Effector memory CD8-positive, alpha-beta T cell (primary cell): ENCODE measurements around the gene SND1.
"Not testable (repeated sequence)": the region's sequence is repeated elsewhere in the genome, so short reads cannot be mapped to it uniquely, and the experiment has no call there.

Source experiments
- ATAC-seq: fragments of 150-1000 bp; cut with Tn5 transposase; replicated peaks from 2 replicates; pipeline ENCODE4 v1.10.0; 2021; ENCODE audit warnings: mild to moderate bottlenecking, moderate library complexity
- DNase-seq, 3 experiments: peaks; one replicate each; pipeline ENCODE4 v3.0.0; 2021
- H3K27ac Mint-ChIP-seq, 2 donors: one replicate each; pipeline ENCODE4 v1.8.0; 2022; ENCODE audit warnings: mild to moderate bottlenecking in 2 of 2, mixed read lengths in 2 of 2, moderate library complexity in 2 of 2
- H3K27me3 Mint-ChIP-seq, 2 donors: one replicate each; pipeline ENCODE4 v1.8.0; 2022; ENCODE audit warnings: mixed read lengths in 2 of 2
- H3K36me3 Mint-ChIP-seq: one replicate; pipeline ENCODE4 v1.8.0; 2022; ENCODE audit warnings: mild to moderate bottlenecking, moderate library complexity, mixed read lengths; ENCODE audit not compliant: insufficient read depth
- H3K4me1 Mint-ChIP-seq, 2 donors: one replicate each; pipeline ENCODE4 v1.8.0; 2022; ENCODE audit warnings: low read depth in 2 of 2, mixed read lengths in 2 of 2
- H3K4me3 Mint-ChIP-seq, 2 donors: one replicate each; pipeline ENCODE4 v1.8.0; 2022; ENCODE audit warnings: mild to moderate bottlenecking in 2 of 2, mixed read lengths in 2 of 2, moderate library complexity in 2 of 2
- H3K9me3 Mint-ChIP-seq, 2 donors: one replicate each; pipeline ENCODE4 v1.8.0; 2022; ENCODE audit warnings: mixed read lengths in 2 of 2

Gene SND1

DNA sequence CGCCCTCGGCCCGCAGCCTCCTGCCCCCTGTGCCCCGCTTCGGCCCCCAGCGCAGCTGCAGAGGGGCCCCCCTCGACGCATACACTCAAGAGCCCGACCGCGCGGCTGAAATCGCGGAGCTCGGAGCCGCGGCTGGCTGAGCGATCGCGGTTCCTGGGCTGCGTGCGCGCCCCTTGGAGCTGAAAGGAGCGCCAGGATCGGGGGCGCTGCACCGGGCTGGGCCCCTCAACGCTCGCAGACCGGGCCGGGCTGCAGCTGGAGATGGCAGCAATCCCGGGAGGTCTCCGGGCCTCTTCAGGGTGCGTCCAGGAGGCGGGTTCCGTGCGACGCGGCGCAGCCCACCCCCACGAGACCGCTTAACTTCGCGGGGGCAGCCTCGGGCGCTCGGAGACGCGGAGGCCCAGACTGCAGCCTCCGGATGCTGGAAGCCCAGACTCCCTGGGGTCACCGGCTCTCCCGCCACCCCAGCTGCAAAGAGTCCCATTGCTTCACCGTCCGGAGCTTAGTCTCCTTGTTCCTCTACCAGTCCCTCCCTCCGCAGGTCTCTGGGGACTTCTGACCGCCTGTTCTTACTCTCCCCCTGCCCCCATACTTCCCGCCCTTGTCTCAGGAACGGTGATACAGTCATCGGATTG lies 452.2 kb downstream of the SND1 start:
- Mint-ChIP-seq H3K9me3 (no peaks in the 10 kb centered on the region), H3K4me1 (peaks cover 46 to 52% of the 10 kb centered on the region in 2 donors), H3K27me3 (no peaks in the 10 kb centered on the region), H3K27ac (peak overlapping the region; percentile 82 to 84), H3K4me3 (peak overlapping the region; percentile 89 to 91), H3K36me3 (peaks cover 19% of the 10 kb centered on the region)
- ATAC-seq (peak; percentile 45), DNase-seq (peak in 1 of 3 experiments; percentile 16)

DNA sequence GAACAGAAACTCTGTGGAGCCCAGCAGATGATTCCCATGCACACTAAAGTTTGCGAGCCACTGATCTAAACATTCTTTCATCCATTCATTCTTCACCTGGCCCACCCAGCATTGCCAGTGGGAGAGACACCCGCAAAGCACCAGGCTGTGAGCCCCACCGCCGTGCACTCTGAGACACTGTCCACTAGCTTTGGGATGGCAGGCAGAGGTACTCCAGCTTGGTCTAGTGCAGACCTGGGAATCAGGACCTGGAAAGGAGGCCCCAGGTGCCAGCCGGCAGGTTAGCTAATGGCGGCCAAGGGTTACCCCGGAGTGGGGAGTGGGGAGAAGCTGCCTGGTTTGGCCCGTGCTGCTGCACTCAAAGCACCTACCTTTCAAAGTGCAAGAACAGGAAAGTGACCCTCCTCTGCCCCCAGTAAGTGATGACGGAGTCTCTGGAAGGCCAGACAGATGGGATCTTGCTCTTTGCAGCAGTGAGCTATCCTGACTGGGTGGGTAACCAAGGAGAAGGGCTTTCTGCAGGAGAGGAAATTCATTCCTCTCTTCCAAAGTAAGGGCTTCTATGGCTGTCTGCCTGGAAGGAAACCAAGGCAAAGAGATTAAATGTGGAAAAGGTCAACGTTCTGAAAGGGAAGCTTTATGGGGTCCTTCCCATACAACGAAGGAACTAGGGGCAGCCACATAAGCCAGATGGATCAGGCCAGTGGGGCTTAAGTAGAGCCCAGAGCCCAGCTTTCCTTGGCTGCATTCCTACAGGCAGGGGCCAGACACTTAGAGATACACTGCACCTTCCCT lies 453.4 kb downstream of the SND1 start:
- H3K9me3 Mint-ChIP-seq = no peaks in the 10 kb centered on the region
- ATAC-seq (no peak), DNase-seq (no peak)
- peaks cover 19% of the 10 kb centered on the region for H3K36me3 Mint-ChIP-seq
- H3K27me3 Mint-ChIP-seq = no peaks in the 10 kb centered on the region
- H3K4me1 Mint-ChIP-seq = peaks cover 47 to 59% of the 10 kb centered on the region in 2 donors
- peak overlapping the region; percentile 38 to 89 for H3K4me3 Mint-ChIP-seq
- peak overlapping the region; percentile 82 for H3K27ac Mint-ChIP-seq

DNA sequence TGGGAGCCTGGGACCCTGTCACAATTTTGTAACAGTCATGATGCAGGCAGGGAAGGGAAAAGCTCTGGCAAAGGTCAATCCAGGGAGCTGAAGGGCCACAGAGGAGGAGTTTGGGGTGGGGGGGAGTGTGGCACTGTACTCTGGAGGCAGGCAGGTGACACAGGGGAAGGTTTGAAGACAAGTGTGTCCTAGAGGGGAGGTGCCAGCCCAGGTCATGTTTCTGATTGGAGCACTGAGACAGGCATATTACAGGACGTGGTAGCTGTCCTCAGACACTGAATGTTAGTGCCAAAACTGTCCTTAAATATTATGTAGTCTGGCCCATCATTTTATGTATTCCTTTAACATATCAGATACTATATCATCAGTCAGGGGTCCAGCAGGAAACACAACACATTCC lies 454.8 kb downstream of the SND1 start:
- Mint-ChIP-seq H3K9me3 (no peaks in the 10 kb centered on the region), H3K27me3 (no peaks in the 10 kb centered on the region), H3K4me3 (peak overlapping the region in 1 of 2 donors; percentile 32), H3K36me3 (peaks cover 25% of the 10 kb centered on the region), H3K4me1 (peaks cover 45 to 64% of the 10 kb centered on the region in 2 donors), H3K27ac (peak overlapping the region in 1 of 2 donors; percentile 55)
- DNase-seq (no peak), ATAC-seq (no peak)

DNA sequence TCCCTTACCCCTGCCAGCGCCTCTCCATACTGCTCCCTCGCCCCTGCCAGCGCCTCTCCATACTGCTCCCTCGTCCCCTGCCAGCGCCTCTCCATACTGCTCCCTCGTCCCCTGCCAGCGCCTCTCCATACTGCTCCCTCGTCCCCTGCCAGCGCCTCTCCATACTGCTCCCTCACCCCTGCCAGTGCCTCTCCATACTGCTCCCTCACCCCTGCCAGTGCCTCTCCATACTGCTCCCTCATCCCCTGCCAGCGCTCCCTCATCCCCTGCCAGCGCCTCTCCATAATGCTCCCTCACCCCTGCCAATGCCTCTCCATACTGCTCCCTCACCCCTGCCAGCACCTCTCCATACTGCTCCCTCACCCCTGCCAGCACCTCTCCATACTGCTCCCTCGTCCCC lies 455.5 kb downstream of the SND1 start:
- Mint-ChIP-seq H3K36me3 (peaks cover 30% of the 10 kb centered on the region), H3K4me3 (peak overlapping the region in 1 of 2 donors; percentile 32), H3K4me1 (peaks cover 48 to 68% of the 10 kb centered on the region in 2 donors)
- H3K9me3 Mint-ChIP-seq, DNase-seq, ATAC-seq, H3K27ac Mint-ChIP-seq, H3K27me3 Mint-ChIP-seq: not testable (repeated sequence)

DNA sequence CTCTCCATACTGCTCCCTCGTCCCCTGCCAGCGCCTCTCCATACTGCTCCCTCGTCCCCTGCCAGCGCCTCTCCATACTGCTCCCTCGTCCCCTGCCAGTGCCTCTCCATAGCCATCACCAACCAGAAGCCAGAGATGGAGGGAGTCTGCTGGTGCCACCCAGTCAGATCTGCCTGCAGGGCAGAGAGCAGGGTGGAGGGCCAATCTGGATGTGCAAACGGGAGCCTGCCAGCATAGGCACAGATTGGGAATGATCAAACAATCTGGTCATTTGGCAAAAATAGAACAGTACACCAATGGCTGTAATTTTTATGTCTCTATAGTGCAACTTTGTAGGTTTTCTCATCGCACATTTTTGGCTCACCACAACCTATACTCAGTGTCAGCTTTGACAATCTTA lies 456.1 kb downstream of the SND1 start:
- Mint-ChIP-seq H3K4me3 (peak overlapping the region; percentile 45 to 69), H3K27me3 (no peaks in the 10 kb centered on the region), H3K27ac (peak overlapping the region in 1 of 2 donors; percentile 87), H3K4me1 (peaks cover 53 to 68% of the 10 kb centered on the region in 2 donors), H3K36me3 (peaks cover 31% of the 10 kb centered on the region), H3K9me3 (no peaks in the 10 kb centered on the region)
- ATAC-seq = peak; percentile 1
- no peak for DNase-seq

DNA sequence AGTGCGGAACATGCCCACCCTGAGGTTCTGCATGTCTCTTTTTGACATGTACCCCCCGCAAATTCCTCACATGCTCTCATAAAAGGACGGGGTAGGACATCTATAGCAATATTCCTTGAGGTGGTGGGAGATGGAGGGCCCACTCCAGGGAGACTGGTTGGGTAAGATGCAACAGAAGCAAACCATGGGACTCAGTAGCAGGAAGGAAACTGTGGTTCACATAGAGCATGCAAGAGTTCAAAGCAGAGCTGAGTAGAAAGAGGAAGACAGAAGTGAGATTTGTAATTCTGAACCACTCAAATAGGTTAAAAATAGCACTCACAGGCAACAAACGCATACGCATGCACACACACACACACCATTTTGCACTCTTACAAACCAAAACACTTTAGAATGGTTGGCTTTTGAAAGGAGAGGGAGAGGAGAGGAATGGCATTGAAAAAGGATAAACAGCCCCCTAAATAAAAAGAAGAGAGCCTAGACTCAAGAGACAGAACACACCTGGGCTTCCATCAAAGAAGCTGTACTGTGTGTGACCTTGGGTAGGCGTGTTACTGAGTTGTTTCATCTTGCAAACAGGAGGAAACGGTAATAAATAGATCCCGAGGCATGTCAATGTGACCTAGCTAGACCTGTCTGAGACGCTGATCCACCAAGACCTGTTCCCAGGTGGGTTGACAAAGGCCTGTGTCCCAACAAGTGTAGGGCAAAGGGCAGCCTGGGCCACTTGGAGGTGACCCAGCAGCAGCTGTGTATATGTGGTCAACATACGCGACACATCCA lies 456.8 kb downstream of the SND1 start:
- Mint-ChIP-seq H3K4me1 (peaks cover 48 to 63% of the 10 kb centered on the region in 2 donors), H3K9me3 (no peaks in the 10 kb centered on the region), H3K4me3 (peak overlapping the region; percentile 45 to 69), H3K36me3 (peaks cover 28% of the 10 kb centered on the region), H3K27ac (peak overlapping the region; percentile 27 to 87), H3K27me3 (no peaks in the 10 kb centered on the region)
- DNase-seq (peak in 1 of 3 experiments; percentile 13), ATAC-seq (peak; percentile 76)

DNA sequence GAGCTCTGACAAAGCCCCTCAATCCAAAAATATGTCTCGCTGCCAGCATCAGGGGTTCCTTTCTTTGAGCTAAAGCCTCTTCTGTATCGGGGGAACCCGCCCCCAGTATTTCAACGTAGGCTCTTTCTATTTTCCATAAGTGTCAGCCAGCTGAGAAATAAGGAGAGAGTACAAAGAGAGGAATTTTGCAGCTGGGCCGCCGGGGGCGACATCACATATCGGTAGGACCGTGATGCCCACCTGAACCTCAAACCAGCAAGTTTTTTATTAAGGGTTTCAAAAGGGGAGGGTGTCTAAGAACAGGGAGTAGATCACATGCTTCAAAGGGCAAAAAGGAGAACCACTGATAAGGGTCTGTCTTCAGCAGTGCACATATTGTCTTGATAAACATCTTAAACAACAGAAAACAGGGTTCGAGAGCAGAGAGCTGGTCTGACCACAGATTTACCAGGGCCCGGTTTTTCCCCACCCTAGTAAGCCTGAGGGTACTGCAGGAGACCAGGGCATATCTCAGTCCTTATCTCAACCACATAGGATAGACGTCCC lies 457.5 kb downstream of the SND1 start:
- not testable (repeated sequence) for ATAC-seq, DNase-seq, H3K27me3 Mint-ChIP-seq, H3K9me3 Mint-ChIP-seq
- Mint-ChIP-seq H3K27ac (peak overlapping the region; percentile 27 to 87), H3K4me1 (peaks cover 47 to 61% of the 10 kb centered on the region in 2 donors), H3K4me3 (peak overlapping the region; percentile 45 to 69), H3K36me3 (peaks cover 27% of the 10 kb centered on the region)

DNA sequence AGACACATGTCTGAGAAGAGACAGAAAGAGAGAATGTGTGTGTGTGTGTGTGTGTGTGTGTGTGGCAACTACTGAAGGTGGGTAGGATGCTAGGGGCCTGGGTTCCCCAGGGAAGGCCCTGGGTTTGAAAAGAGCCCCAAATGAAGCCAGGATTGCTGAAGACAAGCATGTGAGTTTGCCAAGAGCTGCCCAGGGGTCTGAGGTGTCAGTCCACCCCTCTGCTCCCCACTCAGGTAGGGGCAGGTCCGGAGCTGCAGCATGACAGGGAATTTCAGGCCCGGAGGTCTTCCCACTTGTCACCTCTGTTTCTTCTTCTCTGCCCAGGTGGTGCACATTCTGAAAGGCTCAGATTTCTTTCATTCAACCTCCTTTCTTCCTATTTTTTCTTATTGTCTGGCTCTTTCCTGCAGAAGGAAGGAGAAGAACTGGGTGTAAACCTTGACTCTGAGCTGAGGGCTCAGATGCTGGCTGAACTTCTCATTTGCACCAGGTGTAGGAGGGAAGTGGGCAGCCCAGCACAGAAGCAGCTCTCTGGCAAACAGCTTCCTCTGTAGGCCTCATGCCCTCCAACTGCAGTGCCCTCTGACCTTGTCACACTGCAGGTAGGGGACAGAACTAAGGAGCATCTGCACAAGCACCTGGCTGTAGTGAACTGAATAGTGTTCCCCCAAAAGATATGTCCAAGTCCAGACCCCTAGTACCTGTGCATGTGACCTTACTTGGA lies 458.8 kb downstream of the SND1 start:
- H3K27ac Mint-ChIP-seq = peak overlapping the region in 1 of 2 donors; percentile 49
- DNase-seq (no peak), ATAC-seq (no peak)
- peaks cover 0 to 14% of the 10 kb centered on the region in 2 donors for H3K27me3 Mint-ChIP-seq
- peaks cover 18% of the 10 kb centered on the region for H3K36me3 Mint-ChIP-seq
- peaks cover 40 to 53% of the 10 kb centered on the region in 2 donors for H3K4me1 Mint-ChIP-seq
- no peaks in the 10 kb centered on the region for H3K9me3 Mint-ChIP-seq
- H3K4me3 Mint-ChIP-seq = peak overlapping the region; percentile 57 to 65

DNA sequence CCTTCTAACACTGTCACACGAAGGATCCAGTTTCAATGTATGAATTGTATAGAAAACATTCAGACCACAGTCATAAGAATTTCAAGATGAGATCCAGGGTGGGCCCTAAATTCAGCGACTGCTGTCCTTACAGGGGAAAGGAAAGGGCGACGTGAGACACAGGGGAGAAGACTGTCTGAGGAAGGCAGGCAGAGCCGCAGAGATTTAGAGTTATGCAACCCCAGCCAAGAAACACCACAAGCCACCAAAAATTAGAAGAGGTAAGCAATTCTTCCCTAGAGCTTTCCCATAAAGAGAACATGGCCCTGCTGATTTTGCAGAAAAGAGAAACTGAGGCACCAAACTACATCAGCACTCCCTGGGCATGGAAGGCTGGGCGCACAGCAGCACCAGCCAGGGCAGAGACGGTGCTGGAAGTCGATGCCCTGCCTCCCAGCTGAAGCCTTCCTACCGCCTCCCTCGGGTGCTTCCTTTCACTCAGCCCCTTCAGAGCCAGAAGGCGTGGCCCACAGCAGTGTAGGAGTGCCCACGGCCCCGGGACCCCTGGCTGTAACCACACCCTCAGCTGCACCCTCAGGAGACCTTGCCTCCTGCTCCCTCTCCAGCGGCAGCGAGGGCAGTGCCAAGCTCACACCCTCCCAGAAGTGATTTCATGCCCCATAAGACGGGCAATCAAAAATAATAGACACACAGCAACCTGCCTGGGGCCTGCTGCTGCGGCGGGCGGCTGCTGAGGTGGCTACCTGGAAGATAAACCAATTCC lies 460.2 kb downstream of the SND1 start:
- Mint-ChIP-seq H3K4me3 (peak overlapping the region; percentile 26 to 62), H3K4me1 (peaks cover 36 to 46% of the 10 kb centered on the region in 2 donors), H3K27ac (peak overlapping the region in 1 of 2 donors; percentile 80), H3K9me3 (no peaks in the 10 kb centered on the region), H3K27me3 (peaks cover 0 to 22% of the 10 kb centered on the region in 2 donors), H3K36me3 (peaks cover 22% of the 10 kb centered on the region)
- DNase-seq (no peak), ATAC-seq (no peak)

DNA sequence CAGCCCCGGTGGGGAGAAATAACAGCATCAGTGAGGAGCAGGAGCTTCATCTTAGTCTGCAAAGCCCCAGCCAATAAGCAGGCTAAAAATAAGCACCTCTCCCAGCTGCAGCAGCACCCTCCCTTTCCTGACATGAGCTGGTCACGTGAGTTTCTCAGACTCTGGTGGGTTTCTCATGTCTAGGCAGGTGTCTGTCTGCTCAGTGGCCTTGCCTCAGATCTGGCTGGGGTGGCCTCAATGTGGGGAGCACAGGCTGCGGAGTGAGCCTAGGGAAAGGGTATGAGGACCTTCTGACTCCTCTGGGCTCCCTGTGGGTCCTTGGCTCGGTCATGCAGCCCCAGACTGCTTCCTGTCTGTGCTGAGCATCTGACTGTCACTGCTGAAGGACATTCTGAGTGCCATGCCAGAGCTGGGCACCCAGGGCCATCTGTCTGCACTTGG lies 460.8 kb downstream of the SND1 start:
- Mint-ChIP-seq H3K27me3 (peaks cover 0 to 22% of the 10 kb centered on the region in 2 donors), H3K4me3 (peak overlapping the region; percentile 26 to 62), H3K9me3 (no peaks in the 10 kb centered on the region), H3K4me1 (peaks cover 36 to 40% of the 10 kb centered on the region in 2 donors), H3K36me3 (peaks cover 22% of the 10 kb centered on the region), H3K27ac (peak overlapping the region in 1 of 2 donors; percentile 80)
- DNase-seq = no peak
- no peak for ATAC-seq

DNA sequence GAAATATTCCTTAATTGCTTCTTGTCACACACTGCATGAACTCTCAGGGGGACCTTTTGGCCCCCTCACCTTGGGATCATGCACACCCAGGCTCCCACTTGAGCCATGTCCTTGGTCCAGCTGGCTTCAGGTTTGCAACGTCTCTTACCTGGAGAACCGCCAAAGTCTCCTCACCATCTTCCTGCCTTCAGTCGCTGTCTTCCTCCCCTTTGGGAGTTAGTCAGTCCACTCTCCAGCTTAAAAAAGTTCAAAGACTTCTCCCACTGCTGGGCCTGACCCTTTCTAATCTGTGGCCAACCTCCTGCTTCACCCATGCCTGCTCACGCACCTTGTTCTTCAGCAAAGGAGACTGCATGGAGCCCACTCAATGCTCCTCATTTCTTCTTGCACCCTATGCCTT lies 461.8 kb downstream of the SND1 start:
- no peak overlapping the region for H3K4me3 Mint-ChIP-seq
- DNase-seq (no peak), ATAC-seq (no peak)
- H3K9me3 Mint-ChIP-seq = no peaks in the 10 kb centered on the region
- H3K4me1 Mint-ChIP-seq = peaks cover 27 to 32% of the 10 kb centered on the region in 2 donors
- peaks cover 19% of the 10 kb centered on the region for H3K36me3 Mint-ChIP-seq
- H3K27me3 Mint-ChIP-seq = peaks cover 0 to 22% of the 10 kb centered on the region in 2 donors
- H3K27ac Mint-ChIP-seq = no peak overlapping the region

DNA sequence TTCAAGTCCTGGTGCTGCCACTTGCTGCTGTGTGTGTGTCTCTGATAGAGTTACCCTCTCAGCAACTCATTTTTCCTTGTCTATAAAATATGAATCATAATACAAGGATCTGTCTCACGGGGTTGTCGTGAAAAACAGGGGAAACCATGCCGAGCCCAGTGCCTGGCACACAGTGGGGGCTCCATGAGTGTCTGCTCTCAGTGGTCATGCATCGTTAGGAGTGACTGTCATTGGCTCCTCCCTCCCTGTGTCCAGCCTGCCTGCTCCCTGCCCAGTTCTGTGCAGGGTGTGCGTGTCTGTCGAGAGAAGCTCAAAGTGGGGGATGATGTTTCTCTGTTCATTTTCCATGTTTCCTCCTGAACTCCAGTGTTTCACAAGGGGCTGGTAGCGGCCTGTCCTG lies 462.8 kb downstream of the SND1 start:
- Mint-ChIP-seq H3K27me3 (peaks cover 0 to 22% of the 10 kb centered on the region in 2 donors), H3K9me3 (no peaks in the 10 kb centered on the region), H3K36me3 (peaks cover 28% of the 10 kb centered on the region), H3K27ac (no peak overlapping the region), H3K4me3 (no peak overlapping the region), H3K4me1 (peaks cover 21 to 24% of the 10 kb centered on the region in 2 donors)
- DNase-seq = no peak
- no peak for ATAC-seq
